ENCODE data around the gene SPATS2.
"Not testable (repeated sequence)": the region's sequence is repeated elsewhere in the genome, so short reads cannot be mapped to it uniquely, and the experiment has no call there.

The SPATS2 gene

GRCh38 chr12:49493900-49494299, 126.6 kb downstream of the SPATS2 start:
- no peak overlapping the region for H3K27ac ChIP-seq (ENCODE audit: low read length)

DNA sequence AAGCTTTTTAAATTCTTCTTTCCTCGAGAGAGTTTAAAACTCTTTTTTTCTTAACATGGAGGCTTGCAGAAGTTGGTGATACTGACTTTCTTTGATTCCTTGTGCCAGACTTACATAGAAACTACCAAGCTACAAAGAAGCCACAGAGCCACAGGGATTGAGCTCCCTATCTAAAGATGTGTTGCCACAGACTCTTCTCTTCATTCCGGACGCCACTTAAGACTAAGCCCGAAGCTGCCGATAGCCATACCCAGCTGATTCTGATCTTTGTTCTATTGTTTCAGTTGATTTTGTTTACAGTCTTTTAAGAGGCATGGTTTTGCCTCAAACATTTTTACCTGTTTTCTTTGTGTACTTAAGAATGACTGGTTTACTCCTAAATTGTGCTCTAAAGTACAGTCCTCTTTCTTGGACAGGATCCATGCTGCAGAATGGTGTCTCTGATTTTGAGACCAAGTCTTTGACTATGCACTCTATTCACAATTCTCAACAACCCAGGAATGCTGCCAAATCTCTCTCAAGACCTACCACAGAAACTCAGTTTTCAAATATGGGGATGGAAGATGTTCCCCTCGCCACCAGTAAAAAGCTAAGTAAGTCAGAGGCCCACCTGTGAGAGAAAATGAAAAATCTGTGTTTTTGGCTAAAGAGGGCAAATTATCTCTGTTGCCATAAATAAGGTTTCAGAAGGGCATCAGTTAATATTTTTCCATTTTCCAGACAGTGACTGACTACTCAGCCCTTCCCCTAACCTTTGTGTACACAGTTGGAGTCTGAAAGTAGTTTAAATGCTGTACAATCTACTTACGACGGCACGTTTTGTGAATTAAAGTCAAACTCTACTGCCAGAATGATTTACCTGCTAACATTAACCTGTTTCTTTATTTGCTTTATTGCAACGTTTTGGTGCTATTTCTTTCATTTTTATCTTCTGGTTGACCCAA, 129.4 kb downstream of the SPATS2 start:
- no peaks in the 10 kb centered on the region for H3K4me1 ChIP-seq (ENCODE audit: control insufficient read depth, insufficient read depth, low read length)
- H3K27me3 ChIP-seq (ENCODE audit: control insufficient read depth in 1 of 2, insufficient read depth in 2 of 2, low read length in 2 of 2), result no peaks in the 10 kb centered on the region
- H3K9ac ChIP-seq (ENCODE audit: low read length in 2 of 2), result no peak overlapping the region
- peaks cover 0 to 3% of the 10 kb centered on the region in 2 donors for H3K36me3 ChIP-seq (ENCODE audit: control insufficient read depth in 2 of 2, insufficient read depth in 2 of 2, low read length in 2 of 2)
- H3K27ac ChIP-seq (ENCODE audit: low read length), result no peak overlapping the region
- H3K4me3 ChIP-seq (ENCODE audit: low read length in 2 of 2), result no peak overlapping the region
- no peaks in the 10 kb centered on the region for H3K9me3 ChIP-seq (ENCODE audit: control insufficient read depth in 2 of 2, low read length in 2 of 2)

More at GRCh38 chr12:49493900-49494299, 126.6 kb downstream of the SPATS2 start:
- Histone ChIP-seq H3K4me1 (ENCODE audit: control insufficient read depth, insufficient read depth, low read length) (no peaks in the 10 kb centered on the region), H3K9me3 (ENCODE audit: control insufficient read depth in 2 of 2, low read length in 2 of 2) (no peaks in the 10 kb centered on the region), H3K36me3 (ENCODE audit: control insufficient read depth in 2 of 2, insufficient read depth in 2 of 2, low read length in 2 of 2) (peaks cover 0 to 3% of the 10 kb centered on the region in 2 donors), H3K9ac (ENCODE audit: low read length in 2 of 2) (no peak overlapping the region), H3K4me3 (ENCODE audit: low read length in 2 of 2) (no peak overlapping the region), H3K27me3 (ENCODE audit: control insufficient read depth in 1 of 2, insufficient read depth in 2 of 2, low read length in 2 of 2) (no peaks in the 10 kb centered on the region)

GRCh38 chr12:49501895-49502294, 134.6 kb downstream of the SPATS2 start:
- no peaks in the 10 kb centered on the region for H3K4me1 ChIP-seq (ENCODE audit: control insufficient read depth, insufficient read depth, low read length)
- no peak overlapping the region for H3K4me3 ChIP-seq (ENCODE audit: low read length in 2 of 2)
- H3K27ac ChIP-seq (ENCODE audit: low read length), result no peak overlapping the region
- no peaks in the 10 kb centered on the region for H3K27me3 ChIP-seq (ENCODE audit: control insufficient read depth in 1 of 2, insufficient read depth in 2 of 2, low read length in 2 of 2)
- peaks cover 0 to 3% of the 10 kb centered on the region in 2 donors for H3K36me3 ChIP-seq (ENCODE audit: control insufficient read depth in 2 of 2, insufficient read depth in 2 of 2, low read length in 2 of 2)
- no peak overlapping the region for H3K9ac ChIP-seq (ENCODE audit: low read length in 2 of 2)
- no peaks in the 10 kb centered on the region for H3K9me3 ChIP-seq (ENCODE audit: control insufficient read depth in 2 of 2, low read length in 2 of 2)

- no peaks in the 10 kb centered on the region for H3K4me1 ChIP-seq (ENCODE audit: control insufficient read depth, insufficient read depth, low read length)
- no peaks in the 10 kb centered on the region for H3K27me3 ChIP-seq (ENCODE audit: control insufficient read depth in 1 of 2, insufficient read depth in 2 of 2, low read length in 2 of 2)
- H3K9me3 ChIP-seq (ENCODE audit: control insufficient read depth in 2 of 2, low read length in 2 of 2), result no peaks in the 10 kb centered on the region
- no peak overlapping the region for H3K4me3 ChIP-seq (ENCODE audit: low read length in 2 of 2)
- H3K9ac ChIP-seq (ENCODE audit: low read length in 2 of 2), result no peak overlapping the region
- H3K27ac ChIP-seq (ENCODE audit: low read length), result no peak overlapping the region
- peaks cover 0 to 3% of the 10 kb centered on the region in 2 donors for H3K36me3 ChIP-seq (ENCODE audit: control insufficient read depth in 2 of 2, insufficient read depth in 2 of 2, low read length in 2 of 2)
Observed at GRCh38 chr12:49502590-49502989, 135.3 kb downstream of the SPATS2 start.

GRCh38 chr12:49503674-49504180, 136.5 kb downstream of the SPATS2 start:
- Histone ChIP-seq H3K4me3 (ENCODE audit: low read length in 2 of 2) (no peak overlapping the region), H3K36me3 (ENCODE audit: control insufficient read depth in 2 of 2, insufficient read depth in 2 of 2, low read length in 2 of 2) (peaks cover 0 to 3% of the 10 kb centered on the region in 2 donors), H3K4me1 (ENCODE audit: control insufficient read depth, insufficient read depth, low read length) (no peaks in the 10 kb centered on the region), H3K27ac (ENCODE audit: low read length) (no peak overlapping the region), H3K27me3 (ENCODE audit: control insufficient read depth in 1 of 2, insufficient read depth in 2 of 2, low read length in 2 of 2) (no peaks in the 10 kb centered on the region), H3K9ac (ENCODE audit: low read length in 2 of 2) (no peak overlapping the region), H3K9me3 (ENCODE audit: control insufficient read depth in 2 of 2, low read length in 2 of 2) (no peaks in the 10 kb centered on the region)

DNA sequence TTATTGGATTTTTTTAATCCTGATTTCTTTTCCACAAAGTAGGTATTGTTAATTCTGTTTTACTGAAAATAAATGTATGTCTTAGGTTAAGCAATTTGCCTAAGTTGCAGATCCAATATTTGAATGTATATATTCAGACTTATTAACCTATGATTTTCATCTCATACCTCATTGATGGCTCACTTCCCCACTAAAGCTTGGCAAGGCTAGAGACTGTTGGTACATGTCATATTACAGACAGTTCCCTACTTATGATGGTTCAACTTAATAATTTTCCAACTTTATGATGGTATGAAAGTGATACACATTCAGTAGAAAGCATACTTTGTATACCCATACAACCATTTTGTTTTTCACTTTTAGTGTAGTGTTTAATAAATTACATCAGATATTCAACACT, 138.4 kb downstream of the SPATS2 start:
- H3K9ac ChIP-seq (ENCODE audit: low read length in 2 of 2), result no peak overlapping the region
- H3K27ac ChIP-seq (ENCODE audit: low read length), result no peak overlapping the region
- no peak overlapping the region for H3K4me3 ChIP-seq (ENCODE audit: low read length in 2 of 2)
- H3K9me3 ChIP-seq (ENCODE audit: control insufficient read depth in 2 of 2, low read length in 2 of 2), result no peaks in the 10 kb centered on the region
- no peaks in the 10 kb centered on the region for H3K27me3 ChIP-seq (ENCODE audit: control insufficient read depth in 1 of 2, insufficient read depth in 2 of 2, low read length in 2 of 2)
- no peaks in the 10 kb centered on the region for H3K4me1 ChIP-seq (ENCODE audit: control insufficient read depth, insufficient read depth, low read length)
- peaks cover 0 to 3% of the 10 kb centered on the region in 2 donors for H3K36me3 ChIP-seq (ENCODE audit: control insufficient read depth in 2 of 2, insufficient read depth in 2 of 2, low read length in 2 of 2)

DNA sequence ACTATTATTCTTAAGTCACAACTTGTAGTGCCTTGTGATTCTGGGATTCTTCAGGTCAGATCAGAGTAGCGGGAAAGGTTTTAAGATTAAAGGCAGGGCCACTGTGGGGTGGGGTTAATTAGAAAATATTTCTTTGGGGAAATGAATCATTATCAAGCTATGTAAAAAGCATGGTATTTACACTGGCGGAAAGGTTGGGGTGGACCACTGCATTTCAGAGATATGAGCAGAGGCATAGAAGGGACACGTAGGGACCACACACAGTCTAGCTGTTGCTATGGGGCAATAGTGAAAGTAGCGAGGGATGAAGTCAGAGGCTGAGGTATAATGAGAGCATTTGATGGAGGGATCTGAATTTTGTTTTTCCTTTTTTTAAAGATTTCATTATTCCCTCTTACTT, 139.9 kb downstream of the SPATS2 start:
- no peak overlapping the region for H3K4me3 ChIP-seq (ENCODE audit: low read length in 2 of 2)
- H3K27me3 ChIP-seq (ENCODE audit: control insufficient read depth in 1 of 2, insufficient read depth in 2 of 2, low read length in 2 of 2), result no peaks in the 10 kb centered on the region
- no peak overlapping the region for H3K27ac ChIP-seq (ENCODE audit: low read length)
- H3K4me1 ChIP-seq (ENCODE audit: control insufficient read depth, insufficient read depth, low read length), result no peaks in the 10 kb centered on the region
- no peaks in the 10 kb centered on the region for H3K9me3 ChIP-seq (ENCODE audit: control insufficient read depth in 2 of 2, low read length in 2 of 2)
- no peaks in the 10 kb centered on the region for H3K36me3 ChIP-seq (ENCODE audit: control insufficient read depth in 2 of 2, insufficient read depth in 2 of 2, low read length in 2 of 2)
- H3K9ac ChIP-seq (ENCODE audit: low read length in 2 of 2), result no peak overlapping the region

DNA sequence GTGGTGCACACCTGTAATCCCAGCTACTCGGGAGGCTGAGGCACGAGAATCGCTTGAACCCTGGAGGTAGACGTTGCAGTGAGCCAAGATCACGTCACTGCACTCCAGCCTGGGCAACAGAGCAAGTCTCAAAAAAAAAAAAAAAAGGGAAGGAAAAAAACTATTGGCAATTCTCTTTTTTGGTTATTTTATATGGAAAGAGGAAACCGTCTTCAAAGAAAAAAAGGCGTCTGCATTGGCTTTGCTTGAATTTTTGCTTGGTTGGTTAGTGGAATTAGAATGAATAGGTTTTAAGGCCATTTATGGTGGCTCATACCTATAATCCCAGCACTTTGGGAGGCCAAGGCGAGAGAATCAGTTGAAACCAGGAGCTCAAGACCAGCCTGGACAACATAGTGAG, 142.4 kb downstream of the SPATS2 start:
- not testable (repeated sequence) for H3K4me3 ChIP-seq (ENCODE audit: low read length in 2 of 2); H3K9me3 ChIP-seq (ENCODE audit: control insufficient read depth in 2 of 2, low read length in 2 of 2); H3K27ac ChIP-seq (ENCODE audit: low read length); H3K4me1 ChIP-seq (ENCODE audit: control insufficient read depth, insufficient read depth, low read length); H3K36me3 ChIP-seq (ENCODE audit: control insufficient read depth in 2 of 2, insufficient read depth in 2 of 2, low read length in 2 of 2); H3K27me3 ChIP-seq (ENCODE audit: control insufficient read depth in 1 of 2, insufficient read depth in 2 of 2, low read length in 2 of 2); H3K9ac ChIP-seq (ENCODE audit: low read length in 2 of 2)

DNA sequence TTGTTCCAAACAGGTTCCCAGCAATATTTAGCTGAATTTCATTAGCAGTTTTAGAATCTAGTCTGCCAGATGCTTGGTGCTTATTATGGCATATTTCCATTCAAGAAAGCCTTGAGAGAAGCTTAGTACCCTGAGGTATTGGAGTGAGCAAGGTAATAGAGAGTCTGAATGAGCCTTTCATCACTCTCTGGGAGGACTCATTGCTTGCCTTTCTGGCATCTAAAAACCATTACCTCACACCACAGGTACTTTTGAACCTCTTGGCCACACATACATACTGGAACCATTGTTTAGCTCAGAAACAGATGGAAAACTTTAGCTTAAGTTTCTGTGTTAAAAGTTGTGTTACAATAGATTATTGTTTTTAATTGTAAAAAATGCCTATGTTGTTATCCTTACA, 144.1 kb downstream of the SPATS2 start:
- Histone ChIP-seq H3K4me3 (ENCODE audit: low read length in 2 of 2) (no peak overlapping the region), H3K27me3 (ENCODE audit: control insufficient read depth in 1 of 2, insufficient read depth in 2 of 2, low read length in 2 of 2) (no peaks in the 10 kb centered on the region), H3K4me1 (ENCODE audit: control insufficient read depth, insufficient read depth, low read length) (no peaks in the 10 kb centered on the region), H3K36me3 (ENCODE audit: control insufficient read depth in 2 of 2, insufficient read depth in 2 of 2, low read length in 2 of 2) (no peaks in the 10 kb centered on the region), H3K9me3 (ENCODE audit: control insufficient read depth in 2 of 2, low read length in 2 of 2) (no peaks in the 10 kb centered on the region), H3K27ac (ENCODE audit: low read length) (no peak overlapping the region), H3K9ac (ENCODE audit: low read length in 2 of 2) (no peak overlapping the region)

GRCh38 chr12:49512546-49512945, 145.3 kb downstream of the SPATS2 start:
- no peaks in the 10 kb centered on the region for H3K36me3 ChIP-seq (ENCODE audit: control insufficient read depth in 2 of 2, insufficient read depth in 2 of 2, low read length in 2 of 2)
- H3K4me3 ChIP-seq (ENCODE audit: low read length in 2 of 2), result no peak overlapping the region
- H3K4me1 ChIP-seq (ENCODE audit: control insufficient read depth, insufficient read depth, low read length), result no peaks in the 10 kb centered on the region
- H3K27ac ChIP-seq (ENCODE audit: low read length), result no peak overlapping the region
- no peak overlapping the region for H3K9ac ChIP-seq (ENCODE audit: low read length in 2 of 2)
- H3K27me3 ChIP-seq (ENCODE audit: control insufficient read depth in 1 of 2, insufficient read depth in 2 of 2, low read length in 2 of 2), result no peaks in the 10 kb centered on the region
- H3K9me3 ChIP-seq (ENCODE audit: control insufficient read depth in 2 of 2, low read length in 2 of 2), result no peaks in the 10 kb centered on the region

- no peak overlapping the region for H3K4me3 ChIP-seq (ENCODE audit: low read length in 2 of 2)
Observed at GRCh38 chr12:49515266-49515665, 148.0 kb downstream of the SPATS2 start.

More at GRCh38 chr12:49515266-49515665, 148.0 kb downstream of the SPATS2 start:
- H3K36me3 ChIP-seq (ENCODE audit: control insufficient read depth in 2 of 2, insufficient read depth in 2 of 2, low read length in 2 of 2), result no peaks in the 10 kb centered on the region
- H3K9me3 ChIP-seq (ENCODE audit: control insufficient read depth in 2 of 2, low read length in 2 of 2), result no peaks in the 10 kb centered on the region
- H3K4me1 ChIP-seq (ENCODE audit: control insufficient read depth, insufficient read depth, low read length), result no peaks in the 10 kb centered on the region
- no peaks in the 10 kb centered on the region for H3K27me3 ChIP-seq (ENCODE audit: control insufficient read depth in 1 of 2, insufficient read depth in 2 of 2, low read length in 2 of 2)
- H3K9ac ChIP-seq (ENCODE audit: low read length in 2 of 2), result no peak overlapping the region
- H3K27ac ChIP-seq (ENCODE audit: low read length), result no peak overlapping the region
